ENCODE results near the gene PDE4D.

The PDE4D gene

GRCh38 chr5:59221769-59222168, 671.8 kb downstream of the PDE4D start:
- no peak for DNase-seq (ENCODE audit: low read depth, low spot score)
- in situ Hi-C loops (cut with HindIII; ENCODE audit: low sequenced_read_pairs) = no loop called here
- H3K4me3 ChIP-seq (ENCODE audit: low read depth, low read length) = no peak overlapping the region
- no peak for TF ChIP-seq CTCF (IDR thresholded peaks at IDR 0.05; ENCODE audit: low read depth, low read length)

GRCh38 chr5:59218424-59219045, 675.0 kb downstream of the PDE4D start:
- H3K4me3 ChIP-seq (ENCODE audit: low read depth, low read length) = no peak overlapping the region
- peak; percentile 18 for TF ChIP-seq CTCF (IDR thresholded peaks at IDR 0.05; ENCODE audit: low read depth, low read length)
- in situ Hi-C loops (cut with HindIII; ENCODE audit: low sequenced_read_pairs) = no loop called here
- peak; percentile 35 for DNase-seq (ENCODE audit: low read depth, low spot score)

- no peak overlapping the region for H3K4me3 ChIP-seq (ENCODE audit: low read depth, low read length)
- no peak for TF ChIP-seq CTCF (IDR thresholded peaks at IDR 0.05; ENCODE audit: low read depth, low read length)
- no peak for DNase-seq (ENCODE audit: low read depth, low spot score)
- in situ Hi-C loops (cut with HindIII; ENCODE audit: low sequenced_read_pairs) = no loop called here
Measured at GRCh38 chr5:59216841-59217240, 676.7 kb downstream of the PDE4D start.

GRCh38 chr5:59212596-59212995, 680.9 kb downstream of the PDE4D start:
- TF ChIP-seq CTCF (IDR thresholded peaks at IDR 0.05; ENCODE audit: low read depth, low read length) = no peak
- no peak overlapping the region for H3K4me3 ChIP-seq (ENCODE audit: low read depth, low read length)
- DNase-seq (ENCODE audit: low read depth, low spot score) = no peak
- in situ Hi-C loops (cut with HindIII; ENCODE audit: low sequenced_read_pairs) = no loop called here

- H3K4me3 ChIP-seq (ENCODE audit: low read depth, low read length) = no peak overlapping the region
- in situ Hi-C loops (cut with HindIII; ENCODE audit: low sequenced_read_pairs) = no loop called here
- peak; percentile 9 for DNase-seq (ENCODE audit: low read depth, low spot score)
- TF ChIP-seq CTCF (IDR thresholded peaks at IDR 0.05; ENCODE audit: low read depth, low read length) = no peak
Measured at GRCh38 chr5:59209758-59210359, 683.7 kb downstream of the PDE4D start.

- no peak for TF ChIP-seq CTCF (IDR thresholded peaks at IDR 0.05; ENCODE audit: low read depth, low read length)
- no peak for DNase-seq (ENCODE audit: low read depth, low spot score)
- no peak overlapping the region for H3K4me3 ChIP-seq (ENCODE audit: low read depth, low read length)
- in situ Hi-C loops (cut with HindIII; ENCODE audit: low sequenced_read_pairs) = no loop called here
Measured at GRCh38 chr5:59208474-59208873, 685.1 kb downstream of the PDE4D start.

Measured in astrocyte of the spinal cord (primary cell).